Measurements from ENCODE around the gene BLNK.

The BLNK gene

GRCh38 chr10:96276426-96276825, 5.1 kb upstream of the BLNK start:
- Histone ChIP-seq H3K4me1 (ENCODE audit: control insufficient read depth, insufficient read depth, low read length, poor library complexity, severe bottlenecking) (no peaks in the 10 kb centered on the region), H3K4me3 (ENCODE audit: insufficient read depth, low read depth, low read length, poor library complexity, severe bottlenecking) (no peak overlapping the region), H3K27me3 (replicated peaks; ENCODE audit: control insufficient read depth, insufficient read depth, low read length, poor library complexity, severe bottlenecking) (no peaks in the 10 kb centered on the region), H3K9me3 (ENCODE audit: control insufficient read depth, low read length) (no peaks in the 10 kb centered on the region), H3K27ac (ENCODE audit: insufficient read depth, low read length, poor library complexity, severe bottlenecking) (no peak overlapping the region), H3K36me3 (ENCODE audit: control insufficient read depth, insufficient read depth, low read length) (no peaks in the 10 kb centered on the region)
- DNase-seq = no peak

GRCh38 chr10:96275685-96276418, 4.5 kb upstream of the BLNK start:
- Histone ChIP-seq H3K36me3 (ENCODE audit: control insufficient read depth, insufficient read depth, low read length) (no peaks in the 10 kb centered on the region), H3K9me3 (ENCODE audit: control insufficient read depth, low read length) (no peaks in the 10 kb centered on the region), H3K4me1 (ENCODE audit: control insufficient read depth, insufficient read depth, low read length, poor library complexity, severe bottlenecking) (no peaks in the 10 kb centered on the region), H3K27me3 (replicated peaks; ENCODE audit: control insufficient read depth, insufficient read depth, low read length, poor library complexity, severe bottlenecking) (no peaks in the 10 kb centered on the region), H3K27ac (ENCODE audit: insufficient read depth, low read length, poor library complexity, severe bottlenecking) (no peak overlapping the region), H3K4me3 (ENCODE audit: insufficient read depth, low read depth, low read length, poor library complexity, severe bottlenecking) (no peak overlapping the region)
- DNase-seq = no peak

DNA sequence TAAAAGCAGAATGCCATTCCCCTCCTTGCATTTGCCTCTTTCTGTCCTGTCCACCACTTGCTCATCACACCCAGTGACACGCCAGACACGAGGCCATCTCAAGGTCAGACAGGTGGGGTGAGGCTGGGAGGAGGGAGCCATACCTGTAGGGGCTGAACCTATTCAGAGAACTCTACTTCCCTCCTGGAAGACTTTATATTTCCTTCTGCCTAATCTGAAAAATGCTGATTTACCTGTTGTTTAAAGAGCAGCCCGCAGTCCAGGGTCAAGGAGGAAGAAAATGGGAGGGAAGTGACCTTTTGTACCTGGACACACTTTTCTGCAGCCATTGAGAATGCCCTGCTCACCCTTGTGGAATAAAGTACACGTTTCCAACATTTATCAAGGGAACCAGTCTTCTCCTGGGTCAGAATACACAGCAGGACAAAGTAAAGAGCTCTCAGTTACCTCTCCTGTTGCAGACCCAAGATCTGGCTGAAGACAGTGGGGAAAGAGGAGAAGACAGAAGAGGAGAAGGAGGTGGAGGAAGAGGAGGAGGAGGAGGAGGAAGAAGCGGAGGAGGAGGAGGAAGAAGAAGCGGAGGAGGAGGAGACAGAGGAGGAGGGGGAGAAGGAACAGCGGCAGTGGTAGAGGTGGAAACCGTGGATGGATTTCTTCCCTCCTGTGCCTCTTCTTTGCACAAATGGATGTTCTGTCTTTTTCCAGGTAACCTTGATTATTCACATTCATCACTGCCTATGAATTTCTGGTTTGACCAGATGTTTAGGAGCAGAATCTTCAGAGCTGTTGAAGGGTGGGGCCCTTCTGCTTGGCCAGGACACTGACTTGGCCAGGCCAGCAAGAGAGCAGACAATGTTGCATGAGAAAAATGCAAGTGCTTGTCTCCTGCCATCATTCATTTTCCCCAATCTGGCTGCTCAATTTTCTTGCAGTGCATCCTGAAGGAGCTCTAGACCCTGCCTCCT, 1.2 kb upstream of the BLNK start:
- Histone ChIP-seq H3K36me3 (ENCODE audit: control insufficient read depth, insufficient read depth, low read length) (no peaks in the 10 kb centered on the region), H3K4me1 (ENCODE audit: control insufficient read depth, insufficient read depth, low read length, poor library complexity, severe bottlenecking) (no peaks in the 10 kb centered on the region), H3K27me3 (replicated peaks; ENCODE audit: control insufficient read depth, insufficient read depth, low read length, poor library complexity, severe bottlenecking) (no peaks in the 10 kb centered on the region), H3K9me3 (ENCODE audit: control insufficient read depth, low read length) (no peaks in the 10 kb centered on the region), H3K27ac (ENCODE audit: insufficient read depth, low read length, poor library complexity, severe bottlenecking) (no peak overlapping the region), H3K4me3 (ENCODE audit: insufficient read depth, low read depth, low read length, poor library complexity, severe bottlenecking) (no peak overlapping the region)
- DNase-seq = no peak

GRCh38 chr10:96270571-96270970, 798 bp downstream of the BLNK start:
- H3K27ac ChIP-seq (ENCODE audit: insufficient read depth, low read length, poor library complexity, severe bottlenecking) = no peak overlapping the region

DNA sequence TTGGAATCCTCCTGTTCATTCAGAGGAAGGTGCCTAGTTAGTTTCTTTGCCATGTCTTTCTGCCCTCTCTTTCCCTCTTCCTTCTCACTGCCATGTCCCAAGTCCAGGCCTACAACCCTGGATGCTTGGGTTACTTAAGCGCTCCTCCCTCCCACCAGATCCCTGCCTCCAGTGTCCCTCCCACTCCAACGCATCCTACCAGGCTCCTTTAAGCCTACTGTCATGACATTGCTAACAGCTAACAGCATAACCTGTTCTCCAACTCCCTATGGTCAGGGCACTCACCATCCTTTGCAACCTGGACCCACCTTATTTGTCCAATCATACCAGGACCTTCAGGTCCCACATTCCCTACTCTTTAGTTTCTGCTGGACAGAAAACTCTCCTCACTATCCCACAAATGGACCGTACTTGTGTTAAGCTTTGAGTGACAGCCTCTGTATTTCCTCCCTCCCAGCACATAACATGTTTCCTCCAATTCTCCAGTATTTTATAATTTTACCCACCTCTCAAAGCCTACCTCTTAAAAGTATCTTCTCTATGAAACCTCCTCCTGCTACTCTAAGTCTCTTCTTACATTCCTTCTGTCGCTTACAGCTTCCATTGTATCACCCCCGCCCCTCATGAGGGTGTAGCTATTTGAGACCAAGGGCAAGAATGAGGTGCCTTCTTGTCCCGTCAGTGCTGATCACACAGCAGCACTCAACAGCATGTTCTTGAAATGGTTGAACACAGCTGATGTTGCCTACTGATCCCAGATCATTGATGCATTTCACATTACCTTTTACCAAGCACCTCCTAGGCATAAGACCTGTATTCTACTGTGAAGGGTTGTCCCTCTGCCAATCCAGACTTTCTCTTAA, 1.7 kb downstream of the BLNK start:
- H3K4me3 ChIP-seq (ENCODE audit: insufficient read depth, low read depth, low read length, poor library complexity, severe bottlenecking) = no peak overlapping the region
- no peak for DNase-seq
- no peak overlapping the region for H3K27ac ChIP-seq (ENCODE audit: insufficient read depth, low read length, poor library complexity, severe bottlenecking)
- H3K4me1 ChIP-seq (ENCODE audit: control insufficient read depth, insufficient read depth, low read length, poor library complexity, severe bottlenecking) = no peaks in the 10 kb centered on the region
- H3K27me3 ChIP-seq (replicated peaks; ENCODE audit: control insufficient read depth, insufficient read depth, low read length, poor library complexity, severe bottlenecking) = no peaks in the 10 kb centered on the region
- H3K9me3 ChIP-seq (ENCODE audit: control insufficient read depth, low read length) = no peaks in the 10 kb centered on the region
- H3K36me3 ChIP-seq (ENCODE audit: control insufficient read depth, insufficient read depth, low read length) = no peaks in the 10 kb centered on the region

More at GRCh38 chr10:96270571-96270970, 798 bp downstream of the BLNK start:
- no peaks in the 10 kb centered on the region for H3K27me3 ChIP-seq (replicated peaks; ENCODE audit: control insufficient read depth, insufficient read depth, low read length, poor library complexity, severe bottlenecking)
- H3K9me3 ChIP-seq (ENCODE audit: control insufficient read depth, low read length) = no peaks in the 10 kb centered on the region
- no peaks in the 10 kb centered on the region for H3K36me3 ChIP-seq (ENCODE audit: control insufficient read depth, insufficient read depth, low read length)
- H3K4me1 ChIP-seq (ENCODE audit: control insufficient read depth, insufficient read depth, low read length, poor library complexity, severe bottlenecking) = no peaks in the 10 kb centered on the region
- DNase-seq = no peak
- H3K4me3 ChIP-seq (ENCODE audit: insufficient read depth, low read depth, low read length, poor library complexity, severe bottlenecking) = no peak overlapping the region

- DNase-seq = no peak
- H3K36me3 ChIP-seq (ENCODE audit: control insufficient read depth, insufficient read depth, low read length) = no peaks in the 10 kb centered on the region
- no peaks in the 10 kb centered on the region for H3K4me1 ChIP-seq (ENCODE audit: control insufficient read depth, insufficient read depth, low read length, poor library complexity, severe bottlenecking)
- H3K27ac ChIP-seq (ENCODE audit: insufficient read depth, low read length, poor library complexity, severe bottlenecking) = no peak overlapping the region
- H3K4me3 ChIP-seq (ENCODE audit: insufficient read depth, low read depth, low read length, poor library complexity, severe bottlenecking) = no peak overlapping the region
- no peaks in the 10 kb centered on the region for H3K9me3 ChIP-seq (ENCODE audit: control insufficient read depth, low read length)
- H3K27me3 ChIP-seq (replicated peaks; ENCODE audit: control insufficient read depth, insufficient read depth, low read length, poor library complexity, severe bottlenecking) = no peaks in the 10 kb centered on the region
These were observed 2.9 kb downstream of the BLNK start for GRCh38 chr10:96268341-96268909.

DNA sequence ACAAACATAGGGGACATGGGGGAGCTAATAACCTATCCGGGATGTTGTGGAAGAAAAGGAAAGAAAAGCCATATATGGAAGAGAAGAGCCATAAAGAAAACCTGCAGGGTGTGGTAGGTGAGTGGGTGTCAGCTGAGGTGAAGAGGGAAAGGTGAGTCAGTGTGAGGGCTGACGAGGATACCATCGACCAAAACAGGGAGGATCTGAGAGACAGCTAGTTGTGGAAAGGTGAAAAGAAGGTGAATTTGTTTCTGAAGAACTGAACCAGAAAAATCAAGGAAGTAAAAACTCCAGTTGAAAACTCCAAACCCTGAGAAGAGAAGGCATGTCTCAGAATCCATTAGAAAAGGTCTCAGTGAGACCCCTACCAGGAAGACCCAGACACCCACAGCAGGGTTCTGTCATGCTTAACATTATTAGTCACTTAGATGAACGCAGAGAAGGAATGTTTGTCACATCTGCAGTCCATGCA, 4.1 kb downstream of the BLNK start:
- no peaks in the 10 kb centered on the region for H3K9me3 ChIP-seq (ENCODE audit: control insufficient read depth, low read length)
- H3K27me3 ChIP-seq (replicated peaks; ENCODE audit: control insufficient read depth, insufficient read depth, low read length, poor library complexity, severe bottlenecking) = no peaks in the 10 kb centered on the region
- H3K4me1 ChIP-seq (ENCODE audit: control insufficient read depth, insufficient read depth, low read length, poor library complexity, severe bottlenecking) = no peaks in the 10 kb centered on the region
- H3K4me3 ChIP-seq (ENCODE audit: insufficient read depth, low read depth, low read length, poor library complexity, severe bottlenecking) = no peak overlapping the region
- no peak overlapping the region for H3K27ac ChIP-seq (ENCODE audit: insufficient read depth, low read length, poor library complexity, severe bottlenecking)
- no peak for DNase-seq
- no peaks in the 10 kb centered on the region for H3K36me3 ChIP-seq (ENCODE audit: control insufficient read depth, insufficient read depth, low read length)

- Histone ChIP-seq H3K27ac (ENCODE audit: insufficient read depth, low read length, poor library complexity, severe bottlenecking) (no peak overlapping the region), H3K4me1 (ENCODE audit: control insufficient read depth, insufficient read depth, low read length, poor library complexity, severe bottlenecking) (no peaks in the 10 kb centered on the region), H3K9me3 (ENCODE audit: control insufficient read depth, low read length) (no peaks in the 10 kb centered on the region), H3K27me3 (replicated peaks; ENCODE audit: control insufficient read depth, insufficient read depth, low read length, poor library complexity, severe bottlenecking) (no peaks in the 10 kb centered on the region), H3K36me3 (ENCODE audit: control insufficient read depth, insufficient read depth, low read length) (no peaks in the 10 kb centered on the region), H3K4me3 (ENCODE audit: insufficient read depth, low read depth, low read length, poor library complexity, severe bottlenecking) (no peak overlapping the region)
- DNase-seq = no peak
These were observed 5.1 kb downstream of the BLNK start for GRCh38 chr10:96266118-96266770.

- Histone ChIP-seq H3K9me3 (ENCODE audit: control insufficient read depth, low read length) (no peaks in the 10 kb centered on the region), H3K27me3 (replicated peaks; ENCODE audit: control insufficient read depth, insufficient read depth, low read length, poor library complexity, severe bottlenecking) (no peaks in the 10 kb centered on the region), H3K27ac (ENCODE audit: insufficient read depth, low read length, poor library complexity, severe bottlenecking) (no peak overlapping the region)
These were observed 6.4 kb downstream of the BLNK start for GRCh38 chr10:96264938-96265337.

More at GRCh38 chr10:96264938-96265337, 6.4 kb downstream of the BLNK start:
- Histone ChIP-seq H3K4me1 (ENCODE audit: control insufficient read depth, insufficient read depth, low read length, poor library complexity, severe bottlenecking) (no peaks in the 10 kb centered on the region), H3K4me3 (ENCODE audit: insufficient read depth, low read depth, low read length, poor library complexity, severe bottlenecking) (no peak overlapping the region), H3K36me3 (ENCODE audit: control insufficient read depth, insufficient read depth, low read length) (no peaks in the 10 kb centered on the region)
- no peak for DNase-seq

All from effector memory CD4-positive, alpha-beta T cell (primary cell).